HEK293 (cell line): ENCODE results near the gene SRBD1.

Experiments used
- BCL11A ChIP-seq: fragments of 450-650 bp; formaldehyde crosslinking; IDR thresholded peaks from 2 replicates; pipeline ENCODE4 v1.5.1; 2016; ENCODE audit warnings: low read depth, missing biosample characterization, missing genetic modification characterization
- KLF16 ChIP-seq: fragments of 450-650 bp; formaldehyde crosslinking; IDR thresholded peaks from 2 replicates; pipeline ENCODE4 v1.5.1; 2017; ENCODE audit warnings: missing biosample characterization, missing genetic modification characterization
- ZFP37 ChIP-seq: fragments of 450-650 bp; formaldehyde crosslinking; IDR thresholded peaks from 2 replicates; pipeline ENCODE4 v1.5.1; 2016; ENCODE audit warnings: missing biosample characterization, missing genetic modification characterization
- ZNF112 ChIP-seq: fragments of 450-650 bp; formaldehyde crosslinking; IDR thresholded peaks from 2 replicates; pipeline ENCODE4 v1.5.0; 2017; ENCODE audit warnings: missing biosample characterization, missing genetic modification characterization
- ZNF114 ChIP-seq: fragments of 450-650 bp; formaldehyde crosslinking; IDR thresholded peaks from 2 replicates; pipeline ENCODE4 v1.5.0; 2017; ENCODE audit warnings: missing biosample characterization, missing genetic modification characterization
- ZNF146 ChIP-seq: fragments of 450-650 bp; formaldehyde crosslinking; IDR thresholded peaks from 2 replicates; pipeline ENCODE4 v1.5.1; 2016; ENCODE audit warnings: missing biosample characterization, missing genetic modification characterization
- ZNF16 ChIP-seq: fragments of 450-650 bp; formaldehyde crosslinking; IDR thresholded peaks from 2 replicates; pipeline ENCODE4 v1.5.1; 2016; ENCODE audit warnings: low read depth, missing biosample characterization, missing genetic modification characterization
- ZNF175 ChIP-seq: fragments of 450-650 bp; formaldehyde crosslinking; IDR thresholded peaks from 2 replicates; pipeline ENCODE4 v1.5.1; 2016; ENCODE audit warnings: missing biosample characterization, missing genetic modification characterization
- ZNF248 ChIP-seq: fragments of 450-650 bp; formaldehyde crosslinking; IDR thresholded peaks from 2 replicates; pipeline ENCODE4 v1.5.1; 2017; ENCODE audit warnings: missing biosample characterization, missing genetic modification characterization
- ZNF423 ChIP-seq: fragments of 450-650 bp; formaldehyde crosslinking; IDR thresholded peaks from 2 replicates; pipeline ENCODE4 v1.5.1; 2016; ENCODE audit warnings: missing biosample characterization, missing genetic modification characterization
- ZNF501 ChIP-seq: fragments of 450-650 bp; formaldehyde crosslinking; IDR thresholded peaks from 2 replicates; pipeline ENCODE4 v1.5.1; 2016; ENCODE audit warnings: missing biosample characterization, missing genetic modification characterization
- ZNF530 ChIP-seq: fragments of 450-650 bp; formaldehyde crosslinking; IDR thresholded peaks from 2 replicates; pipeline ENCODE4 v1.5.1; 2016; ENCODE audit warnings: low read depth, missing biosample characterization, missing genetic modification characterization
- ZNF558 ChIP-seq: fragments of 450-650 bp; formaldehyde crosslinking; IDR thresholded peaks from 2 replicates; pipeline ENCODE4 v1.5.1; 2016; ENCODE audit warnings: missing biosample characterization, missing genetic modification characterization
- ZNF585B ChIP-seq: fragments of 450-650 bp; formaldehyde crosslinking; IDR thresholded peaks from 2 replicates; pipeline ENCODE4 v1.5.1; 2016; ENCODE audit warnings: missing biosample characterization, missing genetic modification characterization
- ZNF658 ChIP-seq: fragments of 450-650 bp; formaldehyde crosslinking; IDR thresholded peaks from 2 replicates; pipeline ENCODE4; 2016; ENCODE audit warnings: missing biosample characterization, missing genetic modification characterization
- ZNF664 ChIP-seq: fragments of 450-650 bp; formaldehyde crosslinking; IDR thresholded peaks from 2 replicates; pipeline ENCODE4 v1.5.1; 2016; ENCODE audit warnings: missing biosample characterization, missing genetic modification characterization
- ZNF785 ChIP-seq: fragments of 450-650 bp; formaldehyde crosslinking; IDR thresholded peaks from 2 replicates; pipeline ENCODE4 v1.5.1; 2016; ENCODE audit warnings: missing biosample characterization, missing genetic modification characterization
- ZSCAN23 ChIP-seq: fragments of 450-650 bp; formaldehyde crosslinking; IDR thresholded peaks from 2 replicates; pipeline ENCODE4 v1.5.1; 2016; ENCODE audit warnings: missing biosample characterization, missing genetic modification characterization
- TF ChIP-seq, protein P1 (sequence below): fragments of 450-650 bp; formaldehyde crosslinking; IDR thresholded peaks from 2 replicates; pipeline ENCODE4 v1.5.1; 2017; ENCODE audit warnings: missing biosample characterization, missing genetic modification characterization
- TF ChIP-seq, protein P2 (sequence below): fragments of 450-650 bp; formaldehyde crosslinking; IDR thresholded peaks from 2 replicates; pipeline ENCODE4 v1.5.1; 2016; ENCODE audit warnings: missing biosample characterization, missing genetic modification characterization
- TF ChIP-seq, protein P3 (sequence below): fragments of 450-650 bp; formaldehyde crosslinking; optimal IDR thresholded peaks from 2 replicates; pipeline ENCODE3; 2016; ENCODE audit warnings: missing biosample characterization, mild to moderate bottlenecking, missing genetic modification characterization
- TF ChIP-seq, protein P4 (sequence below): fragments of 450-650 bp; formaldehyde crosslinking; IDR thresholded peaks from 2 replicates; pipeline ENCODE4 v1.5.1; 2016; ENCODE audit warnings: missing biosample characterization, missing genetic modification characterization
- TF ChIP-seq, protein P5 (sequence below): fragments of 450-650 bp; formaldehyde crosslinking; IDR thresholded peaks from 2 replicates; pipeline ENCODE4 v1.5.1; 2016; ENCODE audit warnings: missing biosample characterization, missing genetic modification characterization
- TF ChIP-seq, protein P6 (sequence below): fragments of 450-650 bp; formaldehyde crosslinking; IDR thresholded peaks from 2 replicates; pipeline ENCODE4 v1.5.1; 2016; ENCODE audit warnings: missing biosample characterization, missing genetic modification characterization
- TF ChIP-seq, protein P7 (sequence below): sonication (generic); formaldehyde crosslinking; IDR thresholded peaks from 2 replicates; pipeline ENCODE4 v1.8.1; 2022; ENCODE audit warnings: mild to moderate bottlenecking, moderate library complexity, missing genetic modification reagents
- TF ChIP-seq, protein P8 (sequence below): fragments of 450-650 bp; formaldehyde crosslinking; IDR thresholded peaks from 2 replicates; pipeline ENCODE4 v1.5.1; 2017; ENCODE audit warnings: missing biosample characterization, missing genetic modification characterization
- TF ChIP-seq, protein P9 (sequence below): fragments of 450-650 bp; formaldehyde crosslinking; IDR thresholded peaks from 2 replicates; pipeline ENCODE4 v1.5.1; 2017; ENCODE audit warnings: missing biosample characterization, missing genetic modification characterization

Gene SRBD1

DNA sequence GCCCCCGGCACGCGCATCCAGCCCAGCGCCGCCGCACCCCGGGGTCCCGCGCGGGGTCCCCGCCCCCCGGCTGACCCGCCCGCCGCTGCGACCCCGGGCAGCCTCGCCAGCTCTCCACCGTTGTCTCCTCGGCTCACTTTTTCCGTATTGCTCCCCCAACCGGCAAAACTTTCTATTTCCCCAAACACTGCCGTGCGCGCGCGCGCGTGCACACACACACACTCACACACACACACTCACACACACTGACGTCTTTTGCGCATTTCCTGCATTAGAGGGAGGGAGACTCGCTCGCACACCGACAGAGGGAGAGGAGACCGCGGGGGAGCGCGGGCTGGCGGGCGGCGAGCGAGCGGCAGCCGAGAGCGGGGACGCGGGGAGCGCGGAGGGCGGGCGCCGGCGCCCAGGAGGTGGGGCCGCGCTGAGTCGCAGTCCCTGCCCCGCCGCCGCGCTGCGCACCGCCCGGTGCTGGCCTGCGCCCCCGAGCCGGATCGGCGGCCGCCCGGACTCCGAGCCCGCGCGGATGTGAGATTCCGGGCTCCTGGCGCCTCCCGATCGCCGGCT is 39.9 kb upstream of the SRBD1 start (continued):
- TF ChIP-seq, protein P1, sequence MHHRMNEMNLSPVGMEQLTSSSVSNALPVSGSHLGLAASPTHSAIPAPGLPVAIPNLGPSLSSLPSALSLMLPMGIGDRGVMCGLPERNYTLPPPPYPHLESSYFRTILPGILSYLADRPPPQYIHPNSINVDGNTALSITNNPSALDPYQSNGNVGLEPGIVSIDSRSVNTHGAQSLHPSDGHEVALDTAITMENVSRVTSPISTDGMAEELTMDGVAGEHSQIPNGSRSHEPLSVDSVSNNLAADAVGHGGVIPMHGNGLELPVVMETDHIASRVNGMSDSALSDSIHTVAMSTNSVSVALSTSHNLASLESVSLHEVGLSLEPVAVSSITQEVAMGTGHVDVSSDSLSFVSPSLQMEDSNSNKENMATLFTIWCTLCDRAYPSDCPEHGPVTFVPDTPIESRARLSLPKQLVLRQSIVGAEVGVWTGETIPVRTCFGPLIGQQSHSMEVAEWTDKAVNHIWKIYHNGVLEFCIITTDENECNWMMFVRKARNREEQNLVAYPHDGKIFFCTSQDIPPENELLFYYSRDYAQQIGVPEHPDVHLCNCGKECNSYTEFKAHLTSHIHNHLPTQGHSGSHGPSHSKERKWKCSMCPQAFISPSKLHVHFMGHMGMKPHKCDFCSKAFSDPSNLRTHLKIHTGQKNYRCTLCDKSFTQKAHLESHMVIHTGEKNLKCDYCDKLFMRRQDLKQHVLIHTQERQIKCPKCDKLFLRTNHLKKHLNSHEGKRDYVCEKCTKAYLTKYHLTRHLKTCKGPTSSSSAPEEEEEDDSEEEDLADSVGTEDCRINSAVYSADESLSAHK = peak; percentile 81
- TF ChIP-seq, protein P2, sequence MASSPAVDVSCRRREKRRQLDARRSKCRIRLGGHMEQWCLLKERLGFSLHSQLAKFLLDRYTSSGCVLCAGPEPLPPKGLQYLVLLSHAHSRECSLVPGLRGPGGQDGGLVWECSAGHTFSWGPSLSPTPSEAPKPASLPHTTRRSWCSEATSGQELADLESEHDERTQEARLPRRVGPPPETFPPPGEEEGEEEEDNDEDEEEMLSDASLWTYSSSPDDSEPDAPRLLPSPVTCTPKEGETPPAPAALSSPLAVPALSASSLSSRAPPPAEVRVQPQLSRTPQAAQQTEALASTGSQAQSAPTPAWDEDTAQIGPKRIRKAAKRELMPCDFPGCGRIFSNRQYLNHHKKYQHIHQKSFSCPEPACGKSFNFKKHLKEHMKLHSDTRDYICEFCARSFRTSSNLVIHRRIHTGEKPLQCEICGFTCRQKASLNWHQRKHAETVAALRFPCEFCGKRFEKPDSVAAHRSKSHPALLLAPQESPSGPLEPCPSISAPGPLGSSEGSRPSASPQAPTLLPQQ = peak; percentile 94
- TF ChIP-seq ZNF585B (tag by site-specific recombination) = no peak
- TF ChIP-seq, protein P3, sequence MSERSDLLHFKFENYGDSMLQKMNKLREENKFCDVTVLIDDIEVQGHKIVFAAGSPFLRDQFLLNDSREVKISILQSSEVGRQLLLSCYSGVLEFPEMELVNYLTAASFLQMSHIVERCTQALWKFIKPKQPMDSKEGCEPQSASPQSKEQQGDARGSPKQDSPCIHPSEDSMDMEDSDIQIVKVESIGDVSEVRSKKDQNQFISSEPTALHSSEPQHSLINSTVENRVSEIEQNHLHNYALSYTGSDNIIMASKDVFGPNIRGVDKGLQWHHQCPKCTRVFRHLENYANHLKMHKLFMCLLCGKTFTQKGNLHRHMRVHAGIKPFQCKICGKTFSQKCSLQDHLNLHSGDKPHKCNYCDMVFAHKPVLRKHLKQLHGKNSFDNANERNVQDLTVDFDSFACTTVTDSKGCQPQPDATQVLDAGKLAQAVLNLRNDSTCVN (tag by site-specific recombination) = peak; percentile 99
- TF ChIP-seq, protein P4, sequence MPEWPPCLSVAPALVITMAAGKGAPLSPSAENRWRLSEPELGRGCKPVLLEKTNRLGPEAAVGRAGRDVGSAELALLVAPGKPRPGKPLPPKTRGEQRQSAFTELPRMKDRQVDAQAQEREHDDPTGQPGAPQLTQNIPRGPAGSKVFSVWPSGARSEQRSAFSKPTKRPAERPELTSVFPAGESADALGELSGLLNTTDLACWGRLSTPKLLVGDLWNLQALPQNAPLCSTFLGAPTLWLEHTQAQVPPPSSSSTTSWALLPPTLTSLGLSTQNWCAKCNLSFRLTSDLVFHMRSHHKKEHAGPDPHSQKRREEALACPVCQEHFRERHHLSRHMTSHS = no peak
- TF ChIP-seq, protein P5, sequence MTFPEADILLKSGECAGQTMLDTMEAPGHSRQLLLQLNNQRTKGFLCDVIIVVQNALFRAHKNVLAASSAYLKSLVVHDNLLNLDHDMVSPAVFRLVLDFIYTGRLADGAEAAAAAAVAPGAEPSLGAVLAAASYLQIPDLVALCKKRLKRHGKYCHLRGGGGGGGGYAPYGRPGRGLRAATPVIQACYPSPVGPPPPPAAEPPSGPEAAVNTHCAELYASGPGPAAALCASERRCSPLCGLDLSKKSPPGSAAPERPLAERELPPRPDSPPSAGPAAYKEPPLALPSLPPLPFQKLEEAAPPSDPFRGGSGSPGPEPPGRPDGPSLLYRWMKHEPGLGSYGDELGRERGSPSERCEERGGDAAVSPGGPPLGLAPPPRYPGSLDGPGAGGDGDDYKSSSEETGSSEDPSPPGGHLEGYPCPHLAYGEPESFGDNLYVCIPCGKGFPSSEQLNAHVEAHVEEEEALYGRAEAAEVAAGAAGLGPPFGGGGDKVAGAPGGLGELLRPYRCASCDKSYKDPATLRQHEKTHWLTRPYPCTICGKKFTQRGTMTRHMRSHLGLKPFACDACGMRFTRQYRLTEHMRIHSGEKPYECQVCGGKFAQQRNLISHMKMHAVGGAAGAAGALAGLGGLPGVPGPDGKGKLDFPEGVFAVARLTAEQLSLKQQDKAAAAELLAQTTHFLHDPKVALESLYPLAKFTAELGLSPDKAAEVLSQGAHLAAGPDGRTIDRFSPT (tag by site-specific recombination) = no peak
- TF ChIP-seq ZNF175 (tag by site-specific recombination) = no peak
- TF ChIP-seq BCL11A (tag by site-specific recombination) = 0 out of 2 replicates have a peak, but pooled peaks have one; percentile 72
- TF ChIP-seq ZFP37 (tag by site-specific recombination) = peak; percentile 38; the same call in 1 of the 2 replicates
- TF ChIP-seq, protein P6, sequence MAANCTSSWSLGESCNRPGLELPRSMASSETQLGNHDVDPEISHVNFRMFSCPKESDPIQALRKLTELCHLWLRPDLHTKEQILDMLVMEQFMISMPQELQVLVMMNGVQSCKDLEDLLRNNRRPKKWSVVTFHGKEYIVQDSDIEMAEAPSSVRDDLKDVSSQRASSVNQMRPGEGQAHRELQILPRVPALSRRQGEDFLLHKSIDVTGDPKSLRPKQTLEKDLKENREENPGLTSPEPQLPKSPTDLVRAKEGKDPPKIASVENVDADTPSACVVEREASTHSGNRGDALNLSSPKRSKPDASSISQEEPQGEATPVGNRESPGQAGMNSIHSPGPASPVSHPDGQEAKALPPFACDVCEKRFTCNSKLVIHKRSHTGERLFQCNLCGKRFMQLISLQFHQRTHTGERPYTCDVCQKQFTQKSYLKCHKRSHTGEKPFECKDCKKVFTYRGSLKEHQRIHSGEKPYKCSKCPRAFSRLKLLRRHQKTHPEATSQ (tag by site-specific recombination) = peak; percentile 95; the same call in 1 of the 2 replicates
- peak; percentile 83; the same call in 1 of the 2 replicates for TF ChIP-seq KLF16 (tag by site-specific recombination)
- no peak for TF ChIP-seq ZNF530 (tag by site-specific recombination)
- no peak for TF ChIP-seq ZNF16 (tag by site-specific recombination)
- TF ChIP-seq, protein P7, sequence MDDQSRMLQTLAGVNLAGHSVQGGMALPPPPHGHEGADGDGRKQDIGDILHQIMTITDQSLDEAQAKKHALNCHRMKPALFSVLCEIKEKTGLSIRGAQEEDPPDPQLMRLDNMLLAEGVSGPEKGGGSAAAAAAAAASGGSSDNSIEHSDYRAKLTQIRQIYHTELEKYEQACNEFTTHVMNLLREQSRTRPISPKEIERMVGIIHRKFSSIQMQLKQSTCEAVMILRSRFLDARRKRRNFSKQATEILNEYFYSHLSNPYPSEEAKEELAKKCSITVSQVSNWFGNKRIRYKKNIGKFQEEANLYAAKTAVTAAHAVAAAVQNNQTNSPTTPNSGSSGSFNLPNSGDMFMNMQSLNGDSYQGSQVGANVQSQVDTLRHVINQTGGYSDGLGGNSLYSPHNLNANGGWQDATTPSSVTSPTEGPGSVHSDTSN (CRISPR knock-in tag) = peak; percentile 89
- TF ChIP-seq, protein P8, sequence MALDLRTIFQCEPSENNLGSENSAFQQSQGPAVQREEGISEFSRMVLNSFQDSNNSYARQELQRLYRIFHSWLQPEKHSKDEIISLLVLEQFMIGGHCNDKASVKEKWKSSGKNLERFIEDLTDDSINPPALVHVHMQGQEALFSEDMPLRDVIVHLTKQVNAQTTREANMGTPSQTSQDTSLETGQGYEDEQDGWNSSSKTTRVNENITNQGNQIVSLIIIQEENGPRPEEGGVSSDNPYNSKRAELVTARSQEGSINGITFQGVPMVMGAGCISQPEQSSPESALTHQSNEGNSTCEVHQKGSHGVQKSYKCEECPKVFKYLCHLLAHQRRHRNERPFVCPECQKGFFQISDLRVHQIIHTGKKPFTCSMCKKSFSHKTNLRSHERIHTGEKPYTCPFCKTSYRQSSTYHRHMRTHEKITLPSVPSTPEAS (tag by site-specific recombination) = peak; percentile 97
- no peak for TF ChIP-seq ZNF664 (tag by site-specific recombination)
- TF ChIP-seq ZSCAN23 (tag by site-specific recombination) = 0 out of 2 replicates have a peak, but pooled peaks have one; percentile 53
- no peak for TF ChIP-seq ZNF114
- TF ChIP-seq ZNF785 (tag by site-specific recombination) = peak; percentile 92; the same call in 1 of the 2 replicates
- TF ChIP-seq ZNF501 (tag by site-specific recombination) = no peak
- TF ChIP-seq ZNF558 = no peak
- TF ChIP-seq ZNF423 (tag by site-specific recombination) = peak; percentile 64; the same call in 1 of the 2 replicates
- TF ChIP-seq ZNF146 (tag by site-specific recombination) = no peak
- TF ChIP-seq, protein P9, sequence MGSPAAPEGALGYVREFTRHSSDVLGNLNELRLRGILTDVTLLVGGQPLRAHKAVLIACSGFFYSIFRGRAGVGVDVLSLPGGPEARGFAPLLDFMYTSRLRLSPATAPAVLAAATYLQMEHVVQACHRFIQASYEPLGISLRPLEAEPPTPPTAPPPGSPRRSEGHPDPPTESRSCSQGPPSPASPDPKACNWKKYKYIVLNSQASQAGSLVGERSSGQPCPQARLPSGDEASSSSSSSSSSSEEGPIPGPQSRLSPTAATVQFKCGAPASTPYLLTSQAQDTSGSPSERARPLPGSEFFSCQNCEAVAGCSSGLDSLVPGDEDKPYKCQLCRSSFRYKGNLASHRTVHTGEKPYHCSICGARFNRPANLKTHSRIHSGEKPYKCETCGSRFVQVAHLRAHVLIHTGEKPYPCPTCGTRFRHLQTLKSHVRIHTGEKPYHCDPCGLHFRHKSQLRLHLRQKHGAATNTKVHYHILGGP (tag by site-specific recombination) = no peak
- no peak for TF ChIP-seq ZNF112
- no peak for TF ChIP-seq ZNF658 (tag by site-specific recombination)
- no peak for TF ChIP-seq ZNF248 (tag by site-specific recombination)
